SK-N-SH treated with all-trans-retinoic acid at 6 μM for 48 hours (cell line): Measurements from ENCODE around the gene TGM3.

ENCODE experiments used
- ATAC-seq: fragments of 200-7000 bp; cut with Tn5 transposase; 3 replicates; pipeline ENCODE4 v1.9.1; 2020; ENCODE audit warnings: mild to moderate bottlenecking, moderate library complexity
- BACH2 ChIP-seq: fragments of 250-450 bp; sonication (Bioruptor Pico); IDR thresholded peaks from 2 replicates; pipeline ENCODE4 v1.9.0; 2021; ENCODE audit warnings: mild to moderate bottlenecking, borderline replicate concordance
- CREB5 ChIP-seq: fragments of 250-450 bp; sonication (Bioruptor Pico); IDR thresholded peaks from 2 replicates; pipeline ENCODE4 v1.5.1; 2020; ENCODE audit warnings: low read depth, mild to moderate bottlenecking, moderate library complexity
- CSDC2 ChIP-seq: fragments of 250-450 bp; sonication (Bioruptor Pico); IDR thresholded peaks from 2 replicates; pipeline ENCODE4 v1.5.0; 2020; ENCODE audit warnings: mild to moderate bottlenecking, moderate library complexity
- CSRNP3 ChIP-seq: fragments of 250-450 bp; sonication (Bioruptor Pico); IDR thresholded peaks from 2 replicates; pipeline ENCODE4 v1.5.1; 2021; ENCODE audit warnings: mild to moderate bottlenecking, moderate library complexity
- ESRRG ChIP-seq: fragments of 250-450 bp; sonication (Bioruptor Pico); IDR thresholded peaks from 2 replicates; pipeline ENCODE4 v1.6.1; 2021; ENCODE audit warnings: mild to moderate bottlenecking
- GLIS3 ChIP-seq: fragments of 250-450 bp; sonication (Bioruptor Pico); IDR thresholded peaks from 2 replicates; pipeline ENCODE4 v1.5.0; 2020; ENCODE audit warnings: mild to moderate bottlenecking, moderate library complexity
- ISL1 ChIP-seq: fragments of 250-450 bp; sonication (Bioruptor Pico); IDR thresholded peaks from 2 replicates; pipeline ENCODE4 v2.1.2; 2022; ENCODE audit warnings: mild to moderate bottlenecking, moderate library complexity
- OSR1 ChIP-seq: fragments of 250-450 bp; sonication (Bioruptor Pico); IDR thresholded peaks from 2 replicates; pipeline ENCODE4 v1.8.0; 2022; ENCODE audit warnings: moderate library complexity, mild to moderate bottlenecking, inconsistent platforms
- PATZ1 ChIP-seq: fragments of 250-450 bp; sonication (Bioruptor Pico); IDR thresholded peaks from 2 replicates; pipeline ENCODE4 v1.8.0; 2020; ENCODE audit warnings: mild to moderate bottlenecking, moderate library complexity, borderline replicate concordance
- PPARA ChIP-seq: fragments of 250-450 bp; sonication (Bioruptor Pico); IDR thresholded peaks from 2 replicates; pipeline ENCODE4 v1.5.0; 2020; ENCODE audit warnings: mild to moderate bottlenecking, borderline replicate concordance
- RARB ChIP-seq: fragments of 250-450 bp; sonication (Bioruptor Pico); IDR thresholded peaks from 2 replicates; pipeline ENCODE4 v1.8.0; 2021; ENCODE audit warnings: mild to moderate bottlenecking, moderate library complexity
- SNAI2 ChIP-seq: fragments of 250-450 bp; sonication (Bioruptor Pico); IDR thresholded peaks from 2 replicates; pipeline ENCODE4 v1.5.0; 2020; ENCODE audit warnings: mild to moderate bottlenecking, moderate library complexity
- TCF4 ChIP-seq: fragments of 250-450 bp; sonication (Bioruptor Pico); IDR thresholded peaks from 2 replicates; pipeline ENCODE4 v1.8.0; 2021; ENCODE audit warnings: mild to moderate bottlenecking, moderate library complexity, borderline replicate concordance
- TOX ChIP-seq: fragments of 250-450 bp; sonication (Bioruptor Pico); IDR thresholded peaks from 2 replicates; pipeline ENCODE4 v1.8.0; 2021; ENCODE audit warnings: mild to moderate bottlenecking, moderate library complexity, borderline replicate concordance
- ZC3H10 ChIP-seq: fragments of 250-450 bp; sonication (Bioruptor Pico); IDR thresholded peaks from 2 replicates; pipeline ENCODE4 v1.5.1; 2021; ENCODE audit warnings: mild to moderate bottlenecking, moderate library complexity
- ZFP3 ChIP-seq: fragments of 250-450 bp; sonication (Bioruptor Pico); IDR thresholded peaks from 2 replicates; pipeline ENCODE4 v1.5.0; 2020; ENCODE audit warnings: mild to moderate bottlenecking, moderate library complexity
- ZFP30 ChIP-seq: fragments of 450-650 bp; formaldehyde crosslinking; IDR thresholded peaks from 2 replicates; pipeline ENCODE4 v1.5.0; 2022; ENCODE audit warnings: mild to moderate bottlenecking, moderate library complexity
- ZNF70 ChIP-seq: fragments of 450-650 bp; formaldehyde crosslinking; IDR thresholded peaks from 2 replicates; pipeline ENCODE4 v1.5.0; 2020; ENCODE audit warnings: mild to moderate bottlenecking, moderate library complexity
- ZNF8 ChIP-seq: fragments of 450-650 bp; formaldehyde crosslinking; IDR thresholded peaks from 2 replicates; pipeline ENCODE4 v1.5.0; 2020; ENCODE audit warnings: mild to moderate bottlenecking, moderate library complexity
- TF ChIP-seq, protein P1 (sequence below): fragments of 250-450 bp; sonication (Bioruptor Pico); IDR thresholded peaks from 2 replicates; pipeline ENCODE4 v1.5.0; 2020; ENCODE audit warnings: mild to moderate bottlenecking, moderate library complexity
- TF ChIP-seq, protein P2 (sequence below): fragments of 250-450 bp; sonication (Bioruptor Pico); IDR thresholded peaks from 2 replicates; pipeline ENCODE4 v1.8.0; 2021; ENCODE audit warnings: low read depth, mild to moderate bottlenecking, moderate library complexity, borderline replicate concordance

Gene TGM3

DNA sequence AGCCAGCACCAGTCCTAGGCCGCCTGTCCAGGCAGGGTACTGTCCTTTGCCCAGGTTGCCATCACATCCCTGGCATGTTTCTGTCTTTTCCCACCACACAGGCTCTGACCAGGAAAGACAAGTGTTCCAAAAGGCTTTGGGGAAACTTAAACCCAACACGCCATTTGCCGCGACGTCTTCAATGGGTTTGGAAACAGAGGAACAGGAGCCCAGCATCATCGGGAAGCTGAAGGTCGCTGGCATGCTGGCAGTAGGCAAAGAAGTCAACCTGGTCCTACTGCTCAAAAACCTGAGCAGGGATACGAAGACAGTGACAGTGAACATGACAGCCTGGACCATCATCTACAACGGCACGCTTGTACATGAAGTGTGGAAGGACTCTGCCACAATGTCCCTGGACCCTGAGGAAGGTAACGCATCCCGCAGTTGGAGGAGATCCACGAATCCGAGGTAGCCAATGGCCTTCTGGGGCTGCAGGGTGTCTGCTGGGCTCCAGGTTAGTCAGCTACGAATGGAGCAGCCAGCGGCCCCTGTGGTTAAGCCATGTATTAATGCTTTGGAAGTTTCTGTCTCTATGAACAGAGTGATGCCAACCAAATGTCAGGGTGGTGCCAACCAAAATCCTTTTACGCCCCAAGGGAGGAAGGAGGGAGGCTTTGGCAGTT lies 36.2 kb downstream of the TGM3 start:
- TF ChIP-seq ZNF8 (CRISPR knock-in tag) (no peak), GLIS3 (CRISPR knock-in tag) (no peak), OSR1 (CRISPR knock-in tag) (no peak), ZFP30 (CRISPR knock-in tag) (no peak), TOX (CRISPR knock-in tag) (no peak), ZFP3 (CRISPR knock-in tag) (no peak), RARB (CRISPR knock-in tag) (no peak), CSDC2 (CRISPR knock-in tag) (no peak), ISL1 (CRISPR knock-in tag) (no peak), CSRNP3 (CRISPR knock-in tag) (no peak), CREB5 (CRISPR knock-in tag) (no peak), ESRRG (no peak), SNAI2 (CRISPR knock-in tag) (no peak), BACH2 (no peak)
- TF ChIP-seq, protein P1, sequence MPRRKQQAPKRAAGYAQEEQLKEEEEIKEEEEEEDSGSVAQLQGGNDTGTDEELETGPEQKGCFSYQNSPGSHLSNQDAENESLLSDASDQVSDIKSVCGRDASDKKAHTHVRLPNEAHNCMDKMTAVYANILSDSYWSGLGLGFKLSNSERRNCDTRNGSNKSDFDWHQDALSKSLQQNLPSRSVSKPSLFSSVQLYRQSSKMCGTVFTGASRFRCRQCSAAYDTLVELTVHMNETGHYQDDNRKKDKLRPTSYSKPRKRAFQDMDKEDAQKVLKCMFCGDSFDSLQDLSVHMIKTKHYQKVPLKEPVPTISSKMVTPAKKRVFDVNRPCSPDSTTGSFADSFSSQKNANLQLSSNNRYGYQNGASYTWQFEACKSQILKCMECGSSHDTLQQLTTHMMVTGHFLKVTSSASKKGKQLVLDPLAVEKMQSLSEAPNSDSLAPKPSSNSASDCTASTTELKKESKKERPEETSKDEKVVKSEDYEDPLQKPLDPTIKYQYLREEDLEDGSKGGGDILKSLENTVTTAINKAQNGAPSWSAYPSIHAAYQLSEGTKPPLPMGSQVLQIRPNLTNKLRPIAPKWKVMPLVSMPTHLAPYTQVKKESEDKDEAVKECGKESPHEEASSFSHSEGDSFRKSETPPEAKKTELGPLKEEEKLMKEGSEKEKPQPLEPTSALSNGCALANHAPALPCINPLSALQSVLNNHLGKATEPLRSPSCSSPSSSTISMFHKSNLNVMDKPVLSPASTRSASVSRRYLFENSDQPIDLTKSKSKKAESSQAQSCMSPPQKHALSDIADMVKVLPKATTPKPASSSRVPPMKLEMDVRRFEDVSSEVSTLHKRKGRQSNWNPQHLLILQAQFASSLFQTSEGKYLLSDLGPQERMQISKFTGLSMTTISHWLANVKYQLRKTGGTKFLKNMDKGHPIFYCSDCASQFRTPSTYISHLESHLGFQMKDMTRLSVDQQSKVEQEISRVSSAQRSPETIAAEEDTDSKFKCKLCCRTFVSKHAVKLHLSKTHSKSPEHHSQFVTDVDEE (CRISPR knock-in tag): no peak
- no peak for ATAC-seq

GRCh38 chr20:2332711-2333110 lies 36.9 kb downstream of the TGM3 start:
- no peak for ATAC-seq
- TF ChIP-seq CSDC2 (CRISPR knock-in tag): no peak

DNA sequence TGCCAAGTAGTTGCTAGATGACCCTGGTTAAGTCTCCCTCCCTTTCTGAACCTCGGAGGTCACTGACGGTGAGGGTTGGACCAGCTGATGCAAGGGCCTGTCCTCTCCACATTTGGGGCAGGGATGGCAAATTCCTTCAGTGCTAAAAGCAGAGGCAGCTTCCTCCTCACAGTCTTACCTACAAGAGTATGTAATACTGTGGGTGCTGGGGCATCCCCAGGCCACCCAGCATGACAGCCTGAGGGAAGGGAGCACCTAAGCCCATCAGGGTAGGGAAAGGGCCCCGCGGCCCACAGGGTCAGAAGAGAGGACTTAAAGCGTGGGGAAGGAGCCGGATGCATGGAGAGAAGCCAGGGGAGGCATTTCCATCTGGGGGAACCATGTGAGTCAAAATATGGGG lies 38.0 kb downstream of the TGM3 start:
- TF ChIP-seq TOX (CRISPR knock-in tag) (no peak), ZFP30 (CRISPR knock-in tag) (no peak), ESRRG (no peak), OSR1 (CRISPR knock-in tag) (no peak), ZC3H10 (no peak), CREB5 (CRISPR knock-in tag) (no peak), PATZ1 (CRISPR knock-in tag) (no peak), ZNF70 (no peak), CSDC2 (CRISPR knock-in tag) (no peak), CSRNP3 (CRISPR knock-in tag) (no peak), TCF4 (CRISPR knock-in tag) (no peak), PPARA (CRISPR knock-in tag) (no peak), RARB (CRISPR knock-in tag) (no peak), GLIS3 (CRISPR knock-in tag) (no peak), ISL1 (CRISPR knock-in tag) (no peak), ZFP3 (CRISPR knock-in tag) (no peak)
- TF ChIP-seq, protein P2, sequence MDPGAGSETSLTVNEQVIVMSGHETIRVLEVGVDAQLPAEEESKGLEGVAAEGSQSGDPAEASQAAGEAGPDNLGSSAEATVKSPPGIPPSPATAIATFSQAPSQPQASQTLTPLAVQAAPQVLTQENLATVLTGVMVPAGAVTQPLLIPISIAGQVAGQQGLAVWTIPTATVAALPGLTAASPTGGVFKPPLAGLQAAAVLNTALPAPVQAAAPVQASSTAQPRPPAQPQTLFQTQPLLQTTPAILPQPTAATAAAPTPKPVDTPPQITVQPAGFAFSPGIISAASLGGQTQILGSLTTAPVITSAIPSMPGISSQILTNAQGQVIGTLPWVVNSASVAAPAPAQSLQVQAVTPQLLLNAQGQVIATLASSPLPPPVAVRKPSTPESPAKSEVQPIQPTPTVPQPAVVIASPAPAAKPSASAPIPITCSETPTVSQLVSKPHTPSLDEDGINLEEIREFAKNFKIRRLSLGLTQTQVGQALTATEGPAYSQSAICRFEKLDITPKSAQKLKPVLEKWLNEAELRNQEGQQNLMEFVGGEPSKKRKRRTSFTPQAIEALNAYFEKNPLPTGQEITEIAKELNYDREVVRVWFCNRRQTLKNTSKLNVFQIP (CRISPR knock-in tag): no peak
- TF ChIP-seq, all 23 proteins: peak for 0
- ATAC-seq: no peak
